ENCODE measurements around the gene TTBK2. TPM values are rescaled to one million over a fixed set of nuclear protein-coding genes. Genes with fewer than 3 reads are reported as not detected.

TTBK2 gene
- polyA plus RNA-seq, 1 donor (not counting 4 experiments of a cell fraction or from before 2014, with no cell fraction given): 7.3 TPM

GRCh38 chr15:42744195-42744594, 176.4 kb downstream of the TTBK2 start:
- Histone ChIP-seq H3K4me3 (ENCODE audit: control insufficient read depth in 2 of 3, extremely low read depth in 1 of 3, insufficient read depth in 2 of 3, low read depth in 1 of 3, low read length in 3 of 3) (no peak overlapping the region), H3K9me1 (ENCODE audit: control insufficient read depth, extremely low read depth, insufficient read depth, low read length) (no peaks in the 10 kb centered on the region), H3K27me3 (ENCODE audit: control insufficient read depth, extremely low read depth, insufficient read depth, low read length) (no peaks in the 10 kb centered on the region), H2AFZ (ENCODE audit: control insufficient read depth, low read length) (no peak overlapping the region), H3K36me3 (ENCODE audit: control insufficient read depth in 2 of 2, extremely low read depth in 1 of 2, insufficient read depth in 2 of 2, low read length in 2 of 2) (peaks cover 4 to 6% of the 10 kb centered on the region in 2 experiments), H4K20me1 (ENCODE audit: control insufficient read depth, extremely low read depth, insufficient read depth, low read length) (no peaks in the 10 kb centered on the region), H3K9me3 (ENCODE audit: control insufficient read depth, low read depth, low read length) (no peaks in the 10 kb centered on the region), H3K4me1 (ENCODE audit: control insufficient read depth, extremely low read depth, insufficient read depth, low read length) (no peaks in the 10 kb centered on the region), H3K4me2 (ENCODE audit: control insufficient read depth, extremely low read depth, insufficient read depth, low read depth, low read length) (no peak overlapping the region), H3K9ac (ENCODE audit: control insufficient read depth, extremely low read depth, insufficient read depth, low read length) (no peak overlapping the region), H3K27ac (ENCODE audit: control insufficient read depth, insufficient read depth, low read length) (no peak overlapping the region), H3K79me2 (ENCODE audit: control insufficient read depth, insufficient read depth, low read length) (no peaks in the 10 kb centered on the region)
- DNase-seq (ENCODE audit: low read depth, low spot score) (no peak), FAIRE-seq (no peak)
- dilution Hi-C loops (cut with MboI; ENCODE audit: extremely low pct_ligation_motif_present, low sequenced_read_pairs): no loop called here
- TF ChIP-seq EZH2 (IDR thresholded peaks at IDR 0.05; ENCODE audit: low read length): no peak
- TF ChIP-seq, protein P1, sequence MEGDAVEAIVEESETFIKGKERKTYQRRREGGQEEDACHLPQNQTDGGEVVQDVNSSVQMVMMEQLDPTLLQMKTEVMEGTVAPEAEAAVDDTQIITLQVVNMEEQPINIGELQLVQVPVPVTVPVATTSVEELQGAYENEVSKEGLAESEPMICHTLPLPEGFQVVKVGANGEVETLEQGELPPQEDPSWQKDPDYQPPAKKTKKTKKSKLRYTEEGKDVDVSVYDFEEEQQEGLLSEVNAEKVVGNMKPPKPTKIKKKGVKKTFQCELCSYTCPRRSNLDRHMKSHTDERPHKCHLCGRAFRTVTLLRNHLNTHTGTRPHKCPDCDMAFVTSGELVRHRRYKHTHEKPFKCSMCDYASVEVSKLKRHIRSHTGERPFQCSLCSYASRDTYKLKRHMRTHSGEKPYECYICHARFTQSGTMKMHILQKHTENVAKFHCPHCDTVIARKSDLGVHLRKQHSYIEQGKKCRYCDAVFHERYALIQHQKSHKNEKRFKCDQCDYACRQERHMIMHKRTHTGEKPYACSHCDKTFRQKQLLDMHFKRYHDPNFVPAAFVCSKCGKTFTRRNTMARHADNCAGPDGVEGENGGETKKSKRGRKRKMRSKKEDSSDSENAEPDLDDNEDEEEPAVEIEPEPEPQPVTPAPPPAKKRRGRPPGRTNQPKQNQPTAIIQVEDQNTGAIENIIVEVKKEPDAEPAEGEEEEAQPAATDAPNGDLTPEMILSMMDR (optimal IDR thresholded peaks at IDR 0.05 in 1 of 3, IDR thresholded peaks at IDR 0.05 in 1 of 3, conservative IDR thresholded peaks at IDR 0.05 in 1 of 3; ENCODE audit: extremely low read depth in 1 of 3, insufficient read depth in 2 of 3, low read length in 3 of 3): no peak

- H3K27ac ChIP-seq (ENCODE audit: control insufficient read depth, insufficient read depth, low read length): no peak overlapping the region
- no peak for FAIRE-seq
- no peaks in the 10 kb centered on the region for H3K9me1 ChIP-seq (ENCODE audit: control insufficient read depth, extremely low read depth, insufficient read depth, low read length)
- H4K20me1 ChIP-seq (ENCODE audit: control insufficient read depth, extremely low read depth, insufficient read depth, low read length): no peaks in the 10 kb centered on the region
- H3K27me3 ChIP-seq (ENCODE audit: control insufficient read depth, extremely low read depth, insufficient read depth, low read length): no peaks in the 10 kb centered on the region
- no peaks in the 10 kb centered on the region for H3K9me3 ChIP-seq (ENCODE audit: control insufficient read depth, low read depth, low read length)
- no peak for TF ChIP-seq EZH2 (IDR thresholded peaks at IDR 0.05; ENCODE audit: low read length)
- TF ChIP-seq, protein P1 (optimal IDR thresholded peaks at IDR 0.05 in 1 of 3, IDR thresholded peaks at IDR 0.05 in 1 of 3, conservative IDR thresholded peaks at IDR 0.05 in 1 of 3; ENCODE audit: extremely low read depth in 1 of 3, insufficient read depth in 2 of 3, low read length in 3 of 3): no peak
- no peak overlapping the region for H3K4me2 ChIP-seq (ENCODE audit: control insufficient read depth, extremely low read depth, insufficient read depth, low read depth, low read length)
- H3K36me3 ChIP-seq (ENCODE audit: control insufficient read depth in 2 of 2, extremely low read depth in 1 of 2, insufficient read depth in 2 of 2, low read length in 2 of 2): peaks cover 3 to 6% of the 10 kb centered on the region in 2 experiments
- no peak overlapping the region for H3K9ac ChIP-seq (ENCODE audit: control insufficient read depth, extremely low read depth, insufficient read depth, low read length)
- H2AFZ ChIP-seq (ENCODE audit: control insufficient read depth, low read length): no peak overlapping the region
- peaks cover 5% of the 10 kb centered on the region for H3K4me1 ChIP-seq (ENCODE audit: control insufficient read depth, extremely low read depth, insufficient read depth, low read length)
- dilution Hi-C loops (cut with MboI; ENCODE audit: extremely low pct_ligation_motif_present, low sequenced_read_pairs): no loop called here
- no peaks in the 10 kb centered on the region for H3K79me2 ChIP-seq (ENCODE audit: control insufficient read depth, insufficient read depth, low read length)
- DNase-seq (ENCODE audit: low read depth, low spot score): no peak
- H3K4me3 ChIP-seq (ENCODE audit: control insufficient read depth in 2 of 3, extremely low read depth in 1 of 3, insufficient read depth in 2 of 3, low read depth in 1 of 3, low read length in 3 of 3): no peak overlapping the region
Measured at GRCh38 chr15:42742149-42742548, 178.4 kb downstream of the TTBK2 start.

Data from keratinocyte (primary cell).